PFSK-1 (cell line): Measurements from ENCODE around the gene LINGO1.

Experiments used
- FOXP2 ChIP-seq: optimal IDR thresholded peaks from 2 replicates; pipeline ENCODE3; 2011; ENCODE audit warnings: borderline replicate concordance, control low read depth, inconsistent platforms; ENCODE audit not compliant: insufficient read depth; ENCODE audit errors: extremely low read length, extremely low read depth
- POLR2AphosphoS5 ChIP-seq: IDR thresholded peaks from 2 replicates; pipeline ENCODE4 v1.6.1; 2012; ENCODE audit warnings: low read depth, mild to moderate bottlenecking, control low read depth, low read length, moderate library complexity
- SIN3A ChIP-seq: IDR thresholded peaks from 2 replicates; pipeline ENCODE4 v1.6.1; 2012; ENCODE audit warnings: mild to moderate bottlenecking, low read length, moderate library complexity, borderline replicate concordance; ENCODE audit not compliant: insufficient read depth
- TAF1 ChIP-seq: IDR thresholded peaks from 2 replicates; pipeline ENCODE4 v1.6.1; 2012; ENCODE audit warnings: low read length, control low read depth, borderline replicate concordance; ENCODE audit not compliant: insufficient read depth
- TF ChIP-seq, protein P1 (sequence below), 2 experiments: IDR thresholded peaks; 2 replicates each; pipeline versions ENCODE4 v1.6.1 to v1.8.0; 2011 to 2012; ENCODE audit warnings: low read depth in 2 of 2, low read length in 2 of 2, control low read depth in 1 of 2, inconsistent platforms in 1 of 2, mild to moderate bottlenecking in 1 of 2, moderate library complexity in 1 of 2; ENCODE audit not compliant: insufficient read depth in 1 of 2

Gene LINGO1

DNA sequence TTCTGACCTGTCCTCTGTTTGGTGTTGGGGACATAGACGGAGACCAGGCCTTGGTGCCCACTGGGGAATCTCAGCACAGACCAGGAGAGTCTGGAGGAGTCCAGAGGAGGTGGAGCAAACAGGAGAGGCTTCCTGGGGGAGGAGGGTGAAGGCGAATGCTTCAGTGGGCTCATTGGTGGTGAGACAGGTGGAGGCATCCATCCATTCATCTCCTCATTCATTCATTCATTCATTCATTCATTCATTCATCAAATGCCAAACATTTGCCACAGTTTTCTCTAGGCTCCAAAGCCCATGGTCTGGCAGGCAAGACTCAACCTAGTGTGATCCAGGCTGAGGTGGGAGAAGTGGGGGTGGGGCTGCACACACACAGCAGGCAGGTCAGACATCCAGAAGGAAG lies 7.9 kb upstream of the LINGO1 start:
- TF ChIP-seq TAF1: no peak
- TF ChIP-seq, protein P1, sequence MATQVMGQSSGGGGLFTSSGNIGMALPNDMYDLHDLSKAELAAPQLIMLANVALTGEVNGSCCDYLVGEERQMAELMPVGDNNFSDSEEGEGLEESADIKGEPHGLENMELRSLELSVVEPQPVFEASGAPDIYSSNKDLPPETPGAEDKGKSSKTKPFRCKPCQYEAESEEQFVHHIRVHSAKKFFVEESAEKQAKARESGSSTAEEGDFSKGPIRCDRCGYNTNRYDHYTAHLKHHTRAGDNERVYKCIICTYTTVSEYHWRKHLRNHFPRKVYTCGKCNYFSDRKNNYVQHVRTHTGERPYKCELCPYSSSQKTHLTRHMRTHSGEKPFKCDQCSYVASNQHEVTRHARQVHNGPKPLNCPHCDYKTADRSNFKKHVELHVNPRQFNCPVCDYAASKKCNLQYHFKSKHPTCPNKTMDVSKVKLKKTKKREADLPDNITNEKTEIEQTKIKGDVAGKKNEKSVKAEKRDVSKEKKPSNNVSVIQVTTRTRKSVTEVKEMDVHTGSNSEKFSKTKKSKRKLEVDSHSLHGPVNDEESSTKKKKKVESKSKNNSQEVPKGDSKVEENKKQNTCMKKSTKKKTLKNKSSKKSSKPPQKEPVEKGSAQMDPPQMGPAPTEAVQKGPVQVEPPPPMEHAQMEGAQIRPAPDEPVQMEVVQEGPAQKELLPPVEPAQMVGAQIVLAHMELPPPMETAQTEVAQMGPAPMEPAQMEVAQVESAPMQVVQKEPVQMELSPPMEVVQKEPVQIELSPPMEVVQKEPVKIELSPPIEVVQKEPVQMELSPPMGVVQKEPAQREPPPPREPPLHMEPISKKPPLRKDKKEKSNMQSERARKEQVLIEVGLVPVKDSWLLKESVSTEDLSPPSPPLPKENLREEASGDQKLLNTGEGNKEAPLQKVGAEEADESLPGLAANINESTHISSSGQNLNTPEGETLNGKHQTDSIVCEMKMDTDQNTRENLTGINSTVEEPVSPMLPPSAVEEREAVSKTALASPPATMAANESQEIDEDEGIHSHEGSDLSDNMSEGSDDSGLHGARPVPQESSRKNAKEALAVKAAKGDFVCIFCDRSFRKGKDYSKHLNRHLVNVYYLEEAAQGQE (IDR thresholded peaks at IDR 0.05; ENCODE audit: insufficient read depth in 1 of 2, low read depth in 2 of 2, low read length in 2 of 2): no peak

DNA sequence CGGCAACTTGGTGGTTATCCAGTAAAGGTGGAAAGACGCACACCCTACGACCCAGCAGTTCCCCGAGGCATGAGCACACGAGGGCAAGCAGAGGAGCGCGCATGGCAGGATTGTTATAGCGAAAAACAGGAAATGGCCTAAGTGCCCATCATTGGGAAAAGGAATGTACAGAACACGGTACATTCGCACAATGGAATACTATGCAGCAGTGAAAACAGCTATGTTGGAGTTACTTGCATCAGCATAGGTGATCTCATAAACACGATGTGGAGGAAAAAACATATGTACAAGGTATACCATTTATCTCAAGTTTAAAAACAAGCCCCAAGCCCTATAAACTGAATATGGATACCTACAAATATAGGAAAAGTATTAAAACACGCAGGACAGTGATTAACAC lies 6.7 kb upstream of the LINGO1 start:
- TF ChIP-seq FOXP2 (no peak), POLR2AphosphoS5 (no peak), SIN3A (no peak), TAF1 (no peak)
- TF ChIP-seq, protein P1 (IDR thresholded peaks at IDR 0.05; ENCODE audit: insufficient read depth in 1 of 2, low read depth in 2 of 2, low read length in 2 of 2): no peak

DNA sequence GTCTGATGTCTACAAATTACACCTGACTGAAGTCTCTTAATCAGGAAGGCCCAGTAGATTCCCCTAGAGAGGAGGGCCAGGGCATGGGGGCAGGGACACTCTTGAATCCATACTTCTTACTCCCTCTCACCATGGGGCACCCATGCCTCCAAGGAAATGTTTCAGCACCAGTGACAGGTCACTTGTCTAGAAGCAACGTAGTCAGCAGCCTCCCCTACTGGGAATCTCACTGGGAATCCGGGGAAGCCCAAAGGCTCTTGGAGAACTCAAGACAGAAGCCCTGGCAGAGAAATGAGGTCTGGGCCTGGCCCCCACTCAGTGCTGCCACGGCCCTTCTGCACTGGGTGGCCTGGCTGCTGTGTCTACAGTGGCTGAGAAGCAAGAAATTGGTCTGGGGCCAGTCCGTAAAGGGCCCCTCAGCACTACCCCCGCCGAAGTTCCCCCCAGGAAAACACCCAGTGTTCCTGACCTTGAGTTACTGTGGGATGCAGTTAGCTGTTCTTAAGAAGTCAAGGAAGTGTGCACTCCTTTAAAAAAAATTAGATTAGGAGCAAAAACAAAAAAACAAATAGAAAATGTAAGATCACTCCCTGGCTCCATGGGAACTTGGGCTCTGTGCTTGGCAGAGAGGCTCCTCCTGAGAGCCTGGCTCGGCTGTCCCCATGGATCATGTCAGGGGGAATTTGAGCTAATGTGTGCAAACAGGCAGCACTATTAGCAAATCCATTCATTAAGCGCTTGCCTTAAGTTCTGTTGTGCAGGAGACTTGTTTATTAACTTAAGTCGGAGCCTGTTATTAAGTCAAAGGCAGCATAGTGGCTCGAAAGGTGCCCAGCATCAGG lies 5.4 kb upstream of the LINGO1 start:
- TF ChIP-seq SIN3A: no peak
- TF ChIP-seq POLR2AphosphoS5: no peak
- TF ChIP-seq, protein P1 (IDR thresholded peaks at IDR 0.05; ENCODE audit: insufficient read depth in 1 of 2, low read depth in 2 of 2, low read length in 2 of 2): no peak

- TF ChIP-seq SIN3A (no peak), FOXP2 (no peak), POLR2AphosphoS5 (no peak), TAF1 (no peak)
- TF ChIP-seq, protein P1 (IDR thresholded peaks at IDR 0.05; ENCODE audit: insufficient read depth in 1 of 2, low read depth in 2 of 2, low read length in 2 of 2): no peak
Measured at GRCh38 chr15:77636209-77636608, 3.5 kb upstream of the LINGO1 start.

DNA sequence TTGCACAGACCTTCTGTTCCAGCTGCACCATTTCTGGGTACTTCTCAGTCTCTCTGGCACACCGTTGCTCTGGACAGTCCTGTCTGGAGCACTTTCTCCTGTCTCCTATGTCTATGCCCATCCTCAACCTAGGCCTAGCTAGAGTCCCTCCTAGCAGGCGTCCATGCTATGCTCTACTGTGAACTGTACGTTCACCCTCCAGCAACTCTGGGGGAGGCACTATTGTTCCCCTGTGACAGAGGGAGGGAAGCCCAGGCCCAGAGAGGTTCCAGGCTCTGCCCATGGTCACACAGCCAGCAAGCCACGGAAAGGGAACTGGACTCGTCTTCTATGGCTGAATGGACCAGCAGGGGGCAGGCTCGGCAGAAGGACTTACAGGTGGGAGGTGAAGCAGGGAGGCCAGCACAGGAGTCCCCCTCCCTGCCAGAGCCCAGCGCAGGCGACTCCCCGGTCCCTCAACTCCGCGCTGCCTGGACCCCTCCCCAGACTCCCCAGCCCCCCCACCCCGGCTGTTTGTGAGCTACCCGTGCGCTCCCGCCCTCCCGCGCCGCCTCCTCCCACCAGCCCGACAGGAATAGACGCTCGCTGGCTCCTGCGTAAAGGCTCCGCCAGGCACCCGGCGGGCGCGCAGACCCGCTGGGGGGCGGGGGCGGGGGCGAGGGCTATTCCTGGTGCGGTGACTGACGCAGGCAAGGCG lies 1.7 kb upstream of the LINGO1 start:
- no peak for TF ChIP-seq TAF1
- no peak for TF ChIP-seq SIN3A
- TF ChIP-seq, protein P1 (IDR thresholded peaks at IDR 0.05; ENCODE audit: insufficient read depth in 1 of 2, low read depth in 2 of 2, low read length in 2 of 2): 0 out of 4 replicates have a peak, but pooled peaks have one; percentile 13 to 31
- TF ChIP-seq FOXP2: peak; percentile 33
